GM18508 (cell line): Measurements from ENCODE around the gene NT5C1A.

Experiments
- ATAC-seq: cut with Tn5 transposase; IDR thresholded peaks from one replicate; pipeline ENCODE4 v1.9.1; 2021; ENCODE audit warnings: moderate number of reproducible peaks; ENCODE audit not compliant: insufficient read depth, unreplicated experiment

NT5C1A gene

DNA sequence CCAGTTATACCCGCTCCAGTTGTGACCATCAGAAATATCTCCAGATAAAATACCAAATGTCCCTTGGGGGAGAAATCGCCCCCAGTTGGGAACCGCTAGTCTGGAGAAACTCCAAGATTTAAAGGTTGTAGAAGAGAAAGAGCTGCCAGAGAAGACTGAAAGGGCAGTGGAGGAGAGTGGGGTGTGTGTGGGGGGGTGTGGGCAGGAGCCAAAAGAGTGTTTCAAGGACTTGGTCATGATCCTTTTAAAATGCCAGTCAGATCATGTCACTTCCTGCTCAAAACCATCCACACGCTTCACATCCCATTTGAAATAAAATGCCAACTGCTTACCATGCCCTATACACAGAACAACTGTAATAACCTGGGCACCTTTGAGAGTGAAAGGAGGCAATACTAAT lies 29.1 kb downstream of the NT5C1A start:
- ATAC-seq = no peak

- no peak for ATAC-seq
These were observed 31.0 kb downstream of the NT5C1A start for GRCh38 chr1:39640861-39641260.

DNA sequence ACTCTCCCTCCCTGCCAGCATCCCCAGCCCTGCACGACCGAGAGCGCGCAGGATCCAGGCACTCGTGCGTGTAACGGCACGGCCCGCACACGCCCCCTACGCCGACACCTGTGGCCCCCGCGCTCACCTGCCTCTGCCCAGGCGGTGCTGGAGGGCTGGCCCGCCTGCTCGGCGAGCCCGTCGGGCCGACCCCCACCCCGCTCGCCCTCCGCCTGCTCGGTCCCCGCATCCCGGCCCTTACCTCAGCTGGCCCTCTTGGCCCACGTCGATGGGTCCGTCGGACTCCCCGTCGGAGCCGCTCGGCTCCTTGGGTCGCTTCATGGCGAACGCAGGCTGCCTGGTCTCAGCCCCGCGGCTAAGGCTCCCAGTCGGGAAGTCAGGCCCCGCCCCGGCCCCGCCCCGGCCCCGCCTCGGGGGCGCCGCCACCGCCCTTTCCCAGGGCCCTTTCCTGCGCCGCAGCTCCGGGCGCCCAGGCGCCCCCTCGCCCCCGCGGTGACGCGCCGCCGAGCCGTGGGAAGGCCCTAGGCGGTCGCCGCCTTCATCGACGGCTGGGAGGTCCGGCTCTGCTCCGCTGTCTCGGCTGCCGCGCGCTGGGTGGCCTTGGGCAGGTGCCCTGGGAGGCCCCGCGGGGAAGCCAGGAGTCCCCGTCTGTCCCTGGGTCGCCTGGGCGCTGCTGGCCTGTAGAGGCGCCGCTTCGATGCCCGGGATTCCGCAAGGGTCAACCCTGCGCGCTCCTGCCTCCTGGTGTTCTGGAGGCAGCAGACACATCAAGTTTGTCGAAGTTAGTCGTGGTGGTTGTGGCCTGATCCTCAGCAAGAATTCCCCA lies 32.4 kb downstream of the NT5C1A start, which contains the start of gene HEYL:
Gene HEYL, minus strand, starts transcription at position 339 of the 826 bp plus-strand sequence. Its CDS starts 18 bp downstream, at position 321.
- no peak for ATAC-seq

GRCh38 chr1:39638965-39639304 lies 33.0 kb downstream of the NT5C1A start:
- ATAC-seq = no peak

DNA sequence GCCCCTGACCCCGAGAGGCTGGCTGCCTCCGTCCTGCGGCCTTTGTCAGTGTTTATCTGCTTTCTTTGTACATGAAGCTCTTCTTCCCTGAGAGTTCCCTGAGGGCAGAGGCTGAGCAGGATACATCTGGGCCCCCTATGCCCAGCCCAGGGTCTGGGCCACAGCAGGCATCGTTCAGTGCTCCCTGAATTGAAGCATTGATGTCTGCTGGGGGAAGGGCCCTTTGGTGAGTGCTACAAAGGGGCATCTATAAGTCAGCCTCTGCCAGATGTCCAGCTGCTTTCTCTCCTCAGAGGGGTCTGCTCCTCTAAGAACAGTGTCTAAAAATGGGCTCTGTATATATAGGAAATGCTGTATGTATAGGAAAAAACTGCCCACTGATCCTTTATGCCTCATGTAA lies 34.5 kb downstream of the NT5C1A start:
- ATAC-seq = no peak

DNA sequence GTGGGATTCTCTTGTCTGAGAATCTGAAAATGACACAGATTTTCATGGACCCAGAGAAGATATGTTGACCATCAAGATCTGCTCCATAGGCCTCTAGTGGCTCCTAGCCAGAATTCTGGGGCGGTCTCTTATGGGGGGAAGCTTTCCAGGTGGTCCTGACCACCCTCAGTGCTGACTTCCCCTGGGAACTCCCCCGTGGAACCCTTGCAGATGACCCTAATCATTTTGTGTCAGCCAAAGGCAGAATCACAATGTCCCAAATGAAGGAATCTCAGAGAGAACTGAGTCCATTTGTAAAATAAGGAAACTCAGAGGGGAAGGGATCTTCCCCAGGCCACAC lies 36.1 kb downstream of the NT5C1A start:
- no peak for ATAC-seq

GRCh38 chr1:39635205-39635870 lies 36.6 kb downstream of the NT5C1A start:
- ATAC-seq = no peak

GRCh38 chr1:39633422-39633821 lies 38.5 kb downstream of the NT5C1A start:
- no peak for ATAC-seq

DNA sequence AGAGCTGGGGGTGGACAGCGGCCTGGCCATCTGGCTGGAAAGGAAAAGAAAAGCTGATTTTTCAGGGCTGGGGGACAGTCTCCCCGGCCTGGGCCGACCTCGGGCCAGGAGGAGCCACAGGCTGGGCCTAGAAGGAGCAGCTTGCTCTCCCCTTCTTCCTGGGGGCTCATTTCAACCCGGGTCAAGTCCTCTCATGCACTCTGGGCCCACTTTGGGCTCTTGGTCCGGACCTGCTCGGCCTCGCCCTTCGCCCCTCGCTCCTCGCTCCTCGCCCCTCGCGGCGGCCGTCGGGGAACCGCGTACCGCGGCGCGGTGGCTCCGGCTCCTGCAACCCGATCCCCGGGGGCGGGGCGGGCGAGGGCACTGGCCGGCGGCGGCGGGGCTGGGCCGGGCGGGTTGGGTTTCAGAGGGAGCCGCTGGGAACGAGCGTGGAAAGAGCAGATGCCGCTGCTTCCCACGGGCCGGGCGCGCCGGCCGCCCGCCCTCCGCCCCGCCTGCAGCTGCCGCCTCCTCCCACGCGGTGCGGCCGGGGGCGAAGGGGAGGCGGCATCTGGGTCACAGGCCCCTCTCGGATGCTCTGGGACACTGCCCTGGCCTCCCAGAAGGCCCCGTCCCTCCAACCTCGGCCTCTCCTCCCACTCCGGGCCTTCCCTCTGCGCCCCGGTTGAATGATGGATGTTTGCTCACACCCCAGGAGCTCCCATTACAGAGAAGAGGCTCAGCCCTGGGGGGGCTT lies 39.1 kb downstream of the NT5C1A start:
- ATAC-seq = no peak

GRCh38 chr1:39632323-39632681 lies 39.6 kb downstream of the NT5C1A start:
- no peak for ATAC-seq

- ATAC-seq = no peak
These were observed 40.3 kb downstream of the NT5C1A start for GRCh38 chr1:39631361-39632322.

GRCh38 chr1:39628807-39629350 lies 43.0 kb downstream of the NT5C1A start:
- ATAC-seq = no peak

DNA sequence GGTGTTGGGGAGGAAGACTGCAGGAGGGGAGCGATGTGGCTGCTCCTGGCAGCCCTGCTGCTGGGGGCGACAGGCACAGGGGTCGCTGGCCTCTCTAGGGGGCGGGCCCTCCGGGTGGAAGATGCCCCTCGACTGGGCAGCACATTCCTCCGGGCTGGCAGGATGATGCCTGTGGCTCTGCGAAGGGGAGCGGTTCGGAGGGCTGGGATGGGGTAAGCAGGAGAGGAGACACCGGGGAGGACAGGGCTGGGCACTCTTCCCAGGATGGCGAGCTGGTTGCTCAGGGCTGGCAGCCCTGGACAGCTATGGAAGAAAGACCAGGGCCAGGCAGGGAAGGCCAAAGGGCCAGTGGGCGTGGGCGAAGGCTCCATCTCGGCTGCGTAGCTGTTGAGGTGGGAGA lies 45.3 kb downstream of the NT5C1A start:
- no peak for ATAC-seq

DNA sequence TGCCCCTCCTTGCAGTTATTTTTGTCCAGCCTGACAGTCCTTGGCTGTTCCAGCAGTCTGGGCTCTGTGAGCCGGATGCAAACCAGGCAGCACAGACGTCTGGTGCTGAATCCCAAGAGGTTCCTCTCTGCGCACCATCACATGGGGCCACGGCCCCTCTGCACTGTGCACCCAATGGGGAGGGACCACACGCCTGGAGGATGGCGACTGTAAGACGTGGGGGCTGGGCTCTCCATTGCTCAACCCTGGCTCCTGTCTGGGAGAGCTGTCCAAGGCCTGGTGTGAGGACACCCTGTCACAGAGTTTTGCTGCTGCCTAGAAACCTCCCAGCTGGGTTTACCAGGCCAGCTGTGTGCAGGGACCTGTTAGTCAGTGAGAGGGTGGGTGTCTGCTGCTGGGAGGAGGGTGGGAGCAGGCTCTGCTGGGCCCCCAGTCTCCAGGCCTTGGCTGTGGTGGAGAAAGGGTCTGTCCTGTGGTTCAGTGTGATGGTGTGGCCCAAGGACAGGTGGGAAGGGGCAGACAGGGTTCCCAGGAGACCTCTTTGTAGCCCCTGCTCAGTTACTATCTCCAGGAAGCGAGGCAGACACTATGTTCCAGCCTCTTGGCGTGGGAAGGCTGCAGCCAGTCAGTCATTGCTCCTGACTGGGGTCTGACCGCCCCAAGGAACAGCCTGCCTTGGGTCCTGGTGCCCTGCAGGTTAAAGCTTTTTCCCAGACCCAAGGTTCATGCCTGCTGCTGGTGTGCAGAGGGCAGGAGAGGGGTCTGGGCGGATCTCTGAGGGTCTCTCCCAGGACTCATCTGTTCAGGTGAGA lies 46.2 kb downstream of the NT5C1A start:
- no peak for ATAC-seq

DNA sequence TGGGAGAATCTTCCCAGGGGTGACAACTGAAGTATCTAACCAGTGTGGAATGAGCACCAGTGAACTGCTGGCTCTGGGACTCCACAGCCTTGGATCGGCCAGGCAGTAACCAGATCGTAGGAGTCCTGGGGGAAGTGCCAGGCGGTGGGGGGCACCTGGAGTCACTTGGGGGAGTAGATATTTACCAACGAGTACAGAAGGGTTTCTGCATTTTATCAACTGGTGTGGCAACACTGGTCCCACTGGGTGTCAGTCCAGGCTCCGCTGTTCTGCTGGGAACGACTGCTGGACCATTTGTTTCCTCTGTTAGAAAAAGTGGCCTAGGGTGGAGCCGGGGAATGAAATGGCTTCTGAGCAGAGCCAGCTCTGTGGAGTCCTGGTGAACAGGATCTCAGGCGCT lies 46.9 kb downstream of the NT5C1A start:
- ATAC-seq = no peak

- ATAC-seq = no peak
These were observed 48.9 kb downstream of the NT5C1A start for GRCh38 chr1:39623053-39623452.

DNA sequence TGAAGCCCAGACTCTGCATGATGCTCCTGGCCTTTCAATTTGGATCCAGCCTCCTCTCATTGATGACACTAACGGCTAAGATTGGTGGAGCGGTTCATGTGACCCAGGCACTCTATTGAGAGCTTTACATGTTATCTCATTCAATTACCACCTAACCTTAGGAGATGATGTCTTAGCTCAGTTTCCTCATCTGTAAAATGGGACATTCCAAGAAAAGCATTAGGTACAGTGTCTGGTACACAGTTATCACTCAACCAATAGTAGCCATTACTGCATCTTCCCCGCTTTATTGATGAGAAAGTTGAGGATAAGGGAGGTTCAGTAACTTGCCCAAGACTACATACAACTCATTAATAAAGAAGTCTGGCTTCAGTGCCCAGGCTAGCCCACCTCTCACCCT lies 49.5 kb downstream of the NT5C1A start:
- no peak for ATAC-seq

DNA sequence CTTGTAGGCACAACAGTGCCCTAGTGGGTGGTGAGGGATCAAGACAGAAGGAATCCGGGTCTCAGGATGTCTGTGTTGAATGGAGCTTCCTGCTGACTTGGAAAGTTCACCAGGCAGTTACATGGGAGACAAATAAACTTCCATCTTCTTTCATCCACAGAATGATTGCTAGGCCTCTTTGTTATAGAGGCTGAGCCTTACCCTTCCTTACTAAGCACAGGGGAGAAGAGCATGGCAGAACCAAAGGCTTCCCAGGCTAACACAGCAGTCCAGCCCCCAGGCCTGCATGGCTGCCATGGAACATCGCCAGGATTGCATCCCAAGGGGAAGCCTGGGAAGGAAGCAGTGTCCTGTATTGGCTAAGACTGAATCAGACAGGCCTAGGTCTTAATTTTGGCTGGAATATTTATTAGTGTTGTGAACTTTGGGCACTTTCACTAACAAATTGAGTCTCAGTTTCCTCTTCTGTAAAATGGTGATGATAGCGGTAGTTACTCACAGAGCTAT lies 51.2 kb downstream of the NT5C1A start:
- no peak for ATAC-seq

DNA sequence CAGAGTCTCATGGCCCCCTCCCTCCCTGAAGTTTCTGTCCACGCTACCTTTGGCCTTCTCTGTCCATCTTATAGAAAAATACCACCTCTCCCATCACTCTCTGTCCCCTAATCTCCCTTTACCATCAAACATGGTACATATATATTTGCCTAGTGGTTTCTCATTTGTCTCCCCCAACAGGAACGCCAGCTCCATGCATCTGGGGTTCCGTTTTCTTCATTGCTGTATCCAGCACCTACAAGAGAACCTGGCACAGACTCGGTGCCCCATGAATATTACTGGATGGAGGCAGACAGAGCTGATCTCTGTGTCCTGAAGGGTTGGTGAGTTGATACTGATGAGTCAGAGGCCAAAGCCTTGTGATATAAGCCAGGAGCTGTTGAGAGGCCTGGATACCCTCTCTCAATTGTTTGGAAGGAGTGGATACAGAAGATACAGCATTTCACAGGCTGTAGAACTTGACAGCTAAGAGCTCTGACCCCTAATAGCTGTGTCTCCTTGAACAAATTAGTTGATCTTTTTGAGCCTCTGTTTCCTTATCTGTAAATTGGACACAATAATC lies 54.3 kb downstream of the NT5C1A start:
- ATAC-seq = no peak
